Middle frontal gyrus (tissue), 1 donor: Measurements from ENCODE around the gene COPE.
"Not testable (repeated sequence)": the region's sequence is repeated elsewhere in the genome, so short reads cannot be mapped to it uniquely, and the experiment has no call there.

Experiments used
- DNase-seq: peaks from one replicate; pipeline ENCODE4 v3.0.0-alpha.2; 2015; ENCODE audit warnings: low spot score; ENCODE audit errors: extremely low spot score

The COPE gene

GRCh38 chr19:18908917-18909619 lies 10.1 kb downstream of the COPE start:
- no peak for DNase-seq

- DNase-seq: peak; percentile 40
These were observed 12.3 kb downstream of the COPE start for GRCh38 chr19:18906605-18907519.

- no peak for DNase-seq
These were observed 13.5 kb downstream of the COPE start for GRCh38 chr19:18905513-18906236.

DNA sequence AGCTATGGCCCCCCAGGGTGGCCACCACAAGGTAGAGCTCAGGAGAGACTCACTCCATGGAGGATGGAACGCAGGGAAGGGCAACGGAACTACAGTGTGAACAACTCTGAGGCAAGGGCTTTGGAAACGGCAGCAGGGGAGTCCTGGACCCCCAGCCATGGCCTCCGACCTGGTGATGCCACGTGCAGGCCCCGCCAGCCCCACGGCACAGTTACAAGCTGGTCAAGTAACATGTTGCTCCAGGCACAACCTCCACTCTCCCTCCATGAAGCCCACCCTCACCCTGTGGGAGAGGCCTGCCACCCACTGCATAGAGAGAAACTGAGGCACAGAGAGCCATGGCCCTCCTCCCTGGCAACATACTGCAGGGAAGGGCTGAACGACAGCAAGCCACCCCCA lies 14.1 kb downstream of the COPE start:
- DNase-seq: no peak

DNA sequence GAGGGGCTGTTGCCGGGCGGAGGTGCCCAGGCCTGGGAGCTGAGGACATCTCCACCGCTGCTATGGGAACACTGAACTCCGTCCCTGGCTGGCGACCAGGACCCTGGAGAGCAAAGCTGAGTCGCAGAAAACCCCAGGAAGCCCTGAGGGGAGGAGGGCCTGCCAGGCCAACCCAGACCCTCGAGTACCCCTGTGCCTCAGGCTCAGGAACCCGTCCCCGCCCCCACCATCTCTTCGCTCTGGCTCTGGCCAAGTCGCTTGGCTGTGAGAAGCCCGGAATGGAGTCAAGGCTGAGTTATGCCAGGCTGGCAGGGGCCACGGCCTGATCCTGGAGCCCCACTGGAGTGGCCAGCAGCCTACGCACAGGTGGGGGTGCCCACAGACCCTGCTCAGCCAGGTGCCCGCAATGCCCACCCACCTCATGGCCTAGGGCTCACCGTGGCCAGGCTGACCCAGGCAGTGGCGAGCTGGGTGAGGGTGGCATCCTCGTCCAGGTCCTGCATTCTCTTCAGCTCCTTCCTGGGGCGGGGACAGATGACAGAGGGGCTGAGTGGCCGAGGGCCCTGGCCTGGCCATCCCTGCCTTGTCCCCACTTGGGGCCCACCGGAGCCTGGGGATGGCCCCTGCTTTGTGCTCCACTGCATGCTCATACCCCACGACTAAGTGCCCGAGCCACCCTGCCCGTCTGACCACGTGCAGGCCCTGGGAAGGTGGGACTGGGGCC lies 14.7 kb downstream of the COPE start:
- no peak for DNase-seq

GRCh38 chr19:18903156-18904037 lies 15.8 kb downstream of the COPE start:
- DNase-seq: no peak

DNA sequence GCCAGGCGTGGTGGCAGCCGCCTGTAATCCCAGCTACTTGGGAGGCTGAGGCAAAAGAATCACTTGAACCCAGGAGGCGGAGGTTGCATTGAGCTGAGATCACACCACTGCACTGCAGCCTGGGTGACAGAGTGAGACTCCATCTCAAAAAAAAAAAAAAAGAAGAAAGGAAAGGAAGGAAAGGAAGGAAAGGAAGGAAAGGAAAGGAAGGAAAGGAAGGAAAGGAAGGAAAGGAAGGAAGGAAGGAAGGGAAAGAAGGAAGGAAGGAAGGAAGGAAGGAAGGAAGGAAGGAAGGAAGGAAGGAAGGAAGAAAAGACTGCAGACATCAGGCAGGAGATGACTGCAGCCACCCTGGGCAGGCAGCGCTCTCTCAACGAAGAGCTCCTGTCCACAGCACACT lies 16.7 kb downstream of the COPE start:
- DNase-seq: not testable (repeated sequence)

- DNase-seq: no peak
These were observed 17.7 kb downstream of the COPE start for GRCh38 chr19:18901491-18901890.

DNA sequence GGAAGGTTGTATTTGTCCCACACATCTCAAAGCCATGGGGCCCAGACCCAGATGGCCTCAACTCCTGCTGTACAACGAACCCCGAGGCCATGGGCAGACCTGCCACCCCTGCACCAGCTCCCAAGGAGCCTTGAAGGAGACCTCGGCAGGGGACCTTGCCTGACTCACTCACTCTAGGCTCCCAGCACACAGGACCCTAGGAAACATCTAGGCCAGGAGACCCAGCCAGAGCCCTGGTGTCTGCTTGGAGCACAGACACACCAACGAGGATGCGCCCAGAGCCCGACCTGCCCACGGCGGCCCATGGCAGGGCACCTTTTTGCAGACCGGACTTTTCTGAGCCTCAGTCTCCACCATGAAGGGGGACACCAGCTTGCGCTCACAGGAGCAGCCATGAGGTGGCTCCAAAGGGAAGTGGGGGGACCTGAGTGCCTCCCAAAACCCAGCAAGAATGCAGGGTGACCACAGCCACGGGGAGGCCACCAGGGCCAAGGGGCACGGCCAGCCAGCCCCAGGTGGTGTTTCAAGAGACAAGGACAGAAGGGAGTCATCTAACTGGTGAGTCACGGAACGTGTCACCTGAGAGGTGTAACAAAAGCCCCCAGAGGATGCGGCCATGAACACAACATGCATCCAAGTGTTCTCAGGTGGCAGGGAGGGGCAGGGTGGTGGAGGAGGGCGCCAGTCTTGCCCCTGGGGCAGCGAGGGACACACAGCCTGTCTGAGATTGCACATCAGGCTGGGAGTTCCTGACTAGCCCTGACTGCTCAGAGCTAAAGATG lies 18.3 kb downstream of the COPE start:
- no peak for DNase-seq

DNA sequence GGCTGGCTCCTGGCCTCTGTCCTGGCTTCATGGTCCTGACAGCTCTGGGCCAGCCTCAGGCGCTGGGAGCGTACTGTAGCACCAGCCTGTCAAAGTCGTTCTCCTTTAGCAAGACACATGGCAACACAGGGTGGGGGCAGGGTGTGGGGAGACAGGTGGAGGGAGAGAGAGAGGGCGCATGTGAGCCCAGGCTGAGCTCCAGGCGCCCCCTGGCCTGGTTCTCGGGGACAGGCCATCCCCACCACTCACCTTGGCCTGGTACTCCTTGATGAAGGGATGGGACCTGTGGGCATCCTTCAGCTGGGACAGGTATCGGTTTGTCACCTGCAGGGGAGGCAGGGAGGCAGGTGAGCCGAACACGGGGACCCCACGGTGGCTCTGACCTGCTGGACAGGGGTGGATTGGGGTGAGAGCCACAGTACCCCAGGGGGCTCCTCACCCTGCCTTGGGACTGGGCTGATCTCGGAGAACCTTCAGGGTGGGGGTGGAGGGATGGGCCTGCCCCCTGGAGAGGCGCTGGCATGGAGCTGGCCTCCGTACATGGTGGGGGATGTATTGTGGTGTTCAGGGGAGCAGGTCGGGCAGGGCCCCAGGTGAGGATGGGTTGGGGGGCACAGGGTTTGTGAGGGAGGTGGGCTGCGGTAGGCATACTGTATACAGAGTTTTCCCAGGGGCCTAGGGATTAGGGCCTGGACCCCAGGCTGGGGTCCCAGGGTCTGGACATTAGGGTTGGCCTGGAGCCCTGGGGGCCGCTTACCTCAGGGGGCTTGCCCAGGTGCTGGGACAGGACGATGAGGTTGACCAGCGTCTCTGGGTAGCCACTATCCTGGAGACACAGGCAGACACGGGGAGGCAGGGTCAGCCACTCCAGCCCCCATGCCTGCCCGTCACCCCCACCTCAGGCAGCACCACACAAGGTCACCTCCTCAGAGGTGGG lies 19.3 kb downstream of the COPE start:
- DNase-seq: no peak

GRCh38 chr19:18898607-18899408 lies 20.4 kb downstream of the COPE start:
- DNase-seq: no peak

DNA sequence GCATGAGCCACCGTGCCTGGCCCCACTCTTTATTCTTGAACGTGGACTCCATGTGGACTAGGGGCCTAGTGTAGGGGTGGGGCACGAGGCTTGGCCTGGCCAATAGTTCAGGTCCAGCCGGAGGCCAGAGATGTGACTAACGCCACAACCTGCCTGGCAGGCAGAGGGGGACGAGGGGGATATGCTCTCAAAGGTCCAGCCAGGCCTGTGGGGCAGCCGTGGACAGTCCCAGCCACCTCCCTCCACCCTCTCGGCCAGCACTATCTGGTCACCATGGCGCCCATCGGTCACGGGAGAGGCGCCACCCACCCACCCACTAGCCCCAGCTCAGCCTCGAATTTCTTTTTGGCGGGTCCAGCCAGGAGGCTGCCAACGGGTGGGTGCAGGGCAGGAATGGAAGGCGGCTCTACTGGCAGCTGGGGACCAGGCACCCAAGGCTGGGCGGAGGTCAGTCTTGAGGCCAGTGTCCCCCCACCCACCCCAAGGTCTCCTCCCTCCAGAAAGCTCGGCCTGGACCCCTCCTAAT lies 21.0 kb downstream of the COPE start:
- no peak for DNase-seq

- DNase-seq: no peak
These were observed 21.8 kb downstream of the COPE start for GRCh38 chr19:18897094-18898029.

GRCh38 chr19:18896421-18896841 lies 22.8 kb downstream of the COPE start:
- no peak for DNase-seq

GRCh38 chr19:18895824-18896341 lies 23.3 kb downstream of the COPE start, which contains the start of gene CERS1:
TSS of gene CERS1 (minus strand) at chr19:18896158. CDS start at chr19:18896072, 86 bp downstream.
- DNase-seq: peak; percentile 64
